Measurements from ENCODE around the gene PDS5B. TPM values are rescaled to one million over a fixed set of nuclear protein-coding genes. Genes with fewer than 3 reads are reported as not detected.

PDS5B gene
- total and polyA plus RNA-seq, 4 donors = 3.6 to 24.3 (median 12.9) TPM

DNA sequence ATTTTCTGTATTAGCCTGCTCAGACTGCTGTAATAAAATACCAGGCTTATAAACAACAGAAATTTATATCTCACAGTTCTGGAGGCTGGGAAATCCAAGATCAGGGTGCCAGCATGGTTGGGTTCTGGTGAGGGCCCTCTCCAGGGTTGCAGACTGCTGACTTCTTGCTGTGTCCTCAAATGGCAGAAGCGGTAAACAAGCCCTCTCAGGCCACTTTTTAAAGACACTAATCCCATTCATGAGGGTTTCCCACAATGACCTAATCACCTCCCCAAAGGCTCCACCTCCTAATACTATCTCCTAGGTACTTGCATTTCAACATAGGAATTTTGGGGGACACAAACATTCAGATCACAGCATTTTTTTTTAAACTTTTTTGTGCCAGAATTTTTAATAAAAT is 159.3 kb downstream of the PDS5B start (continued):
- TF ChIP-seq, protein P1, sequence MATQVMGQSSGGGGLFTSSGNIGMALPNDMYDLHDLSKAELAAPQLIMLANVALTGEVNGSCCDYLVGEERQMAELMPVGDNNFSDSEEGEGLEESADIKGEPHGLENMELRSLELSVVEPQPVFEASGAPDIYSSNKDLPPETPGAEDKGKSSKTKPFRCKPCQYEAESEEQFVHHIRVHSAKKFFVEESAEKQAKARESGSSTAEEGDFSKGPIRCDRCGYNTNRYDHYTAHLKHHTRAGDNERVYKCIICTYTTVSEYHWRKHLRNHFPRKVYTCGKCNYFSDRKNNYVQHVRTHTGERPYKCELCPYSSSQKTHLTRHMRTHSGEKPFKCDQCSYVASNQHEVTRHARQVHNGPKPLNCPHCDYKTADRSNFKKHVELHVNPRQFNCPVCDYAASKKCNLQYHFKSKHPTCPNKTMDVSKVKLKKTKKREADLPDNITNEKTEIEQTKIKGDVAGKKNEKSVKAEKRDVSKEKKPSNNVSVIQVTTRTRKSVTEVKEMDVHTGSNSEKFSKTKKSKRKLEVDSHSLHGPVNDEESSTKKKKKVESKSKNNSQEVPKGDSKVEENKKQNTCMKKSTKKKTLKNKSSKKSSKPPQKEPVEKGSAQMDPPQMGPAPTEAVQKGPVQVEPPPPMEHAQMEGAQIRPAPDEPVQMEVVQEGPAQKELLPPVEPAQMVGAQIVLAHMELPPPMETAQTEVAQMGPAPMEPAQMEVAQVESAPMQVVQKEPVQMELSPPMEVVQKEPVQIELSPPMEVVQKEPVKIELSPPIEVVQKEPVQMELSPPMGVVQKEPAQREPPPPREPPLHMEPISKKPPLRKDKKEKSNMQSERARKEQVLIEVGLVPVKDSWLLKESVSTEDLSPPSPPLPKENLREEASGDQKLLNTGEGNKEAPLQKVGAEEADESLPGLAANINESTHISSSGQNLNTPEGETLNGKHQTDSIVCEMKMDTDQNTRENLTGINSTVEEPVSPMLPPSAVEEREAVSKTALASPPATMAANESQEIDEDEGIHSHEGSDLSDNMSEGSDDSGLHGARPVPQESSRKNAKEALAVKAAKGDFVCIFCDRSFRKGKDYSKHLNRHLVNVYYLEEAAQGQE (IDR thresholded peaks at IDR 0.05) = no peak

DNA sequence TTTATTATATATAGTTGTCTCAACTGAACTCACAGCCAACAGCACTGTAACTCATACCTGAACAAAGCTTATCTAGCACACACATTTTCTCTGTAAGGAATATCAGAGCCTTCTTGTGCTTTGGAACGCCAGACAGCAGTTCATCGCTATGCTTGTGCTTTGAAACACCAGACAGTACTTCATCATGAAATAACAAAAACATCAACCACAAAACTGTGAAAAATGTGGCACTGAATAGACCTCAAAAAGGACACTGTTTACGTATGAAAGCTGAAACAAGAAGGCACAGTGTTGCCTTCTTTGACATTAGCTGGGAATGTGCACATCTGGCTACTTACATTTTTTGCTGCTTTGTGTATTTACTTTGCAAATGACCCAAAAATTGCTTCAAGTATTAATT is 160.2 kb downstream of the PDS5B start:
- H3K9ac ChIP-seq (ENCODE audit: low read depth in 1 of 2, low read length in 2 of 2) = no peak overlapping the region
- H3K36me3 ChIP-seq (ENCODE audit: control insufficient read depth in 4 of 4, insufficient read depth in 3 of 4, low read depth in 1 of 4, low read length in 3 of 4) = peaks cover 0 to 7% (median 3%) of the 10 kb centered on the region in 4 donors
- DNase-seq (ENCODE audit: low spot score) = no peak
- no peak overlapping the region for H3K27ac ChIP-seq (ENCODE audit: low read depth in 1 of 2, low read length in 2 of 2)
- 92% methylated on average over 3 of the region's 3 CpGs for WGBS
- H3K27me3 ChIP-seq (ENCODE audit: control insufficient read depth in 4 of 4, insufficient read depth in 4 of 4, low read length in 3 of 4) = no peaks in the 10 kb centered on the region
- no peaks in the 10 kb centered on the region for H3K9me3 ChIP-seq (ENCODE audit: control insufficient read depth in 4 of 4, low read length in 3 of 4)
- H3K4me1 ChIP-seq (ENCODE audit: control insufficient read depth in 4 of 4, insufficient read depth in 4 of 4, low read length in 3 of 4) = peaks cover 0 to 4% (median 0%) of the 10 kb centered on the region in 4 donors
- H3K4me3 ChIP-seq (ENCODE audit: low read depth in 1 of 3, low read length in 3 of 3) = no peak overlapping the region
- TF ChIP-seq, protein P2, sequence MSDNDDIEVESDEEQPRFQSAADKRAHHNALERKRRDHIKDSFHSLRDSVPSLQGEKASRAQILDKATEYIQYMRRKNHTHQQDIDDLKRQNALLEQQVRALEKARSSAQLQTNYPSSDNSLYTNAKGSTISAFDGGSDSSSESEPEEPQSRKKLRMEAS (IDR thresholded peaks at IDR 0.05) = no peak
- no peak for TF ChIP-seq SP1 (IDR thresholded peaks at IDR 0.05)
- no peak for TF ChIP-seq YY1 (IDR thresholded peaks at IDR 0.05)
- no peak for TF ChIP-seq HNF4A (conservative IDR thresholded peaks at IDR 0.05)
- TF ChIP-seq, protein P3, sequence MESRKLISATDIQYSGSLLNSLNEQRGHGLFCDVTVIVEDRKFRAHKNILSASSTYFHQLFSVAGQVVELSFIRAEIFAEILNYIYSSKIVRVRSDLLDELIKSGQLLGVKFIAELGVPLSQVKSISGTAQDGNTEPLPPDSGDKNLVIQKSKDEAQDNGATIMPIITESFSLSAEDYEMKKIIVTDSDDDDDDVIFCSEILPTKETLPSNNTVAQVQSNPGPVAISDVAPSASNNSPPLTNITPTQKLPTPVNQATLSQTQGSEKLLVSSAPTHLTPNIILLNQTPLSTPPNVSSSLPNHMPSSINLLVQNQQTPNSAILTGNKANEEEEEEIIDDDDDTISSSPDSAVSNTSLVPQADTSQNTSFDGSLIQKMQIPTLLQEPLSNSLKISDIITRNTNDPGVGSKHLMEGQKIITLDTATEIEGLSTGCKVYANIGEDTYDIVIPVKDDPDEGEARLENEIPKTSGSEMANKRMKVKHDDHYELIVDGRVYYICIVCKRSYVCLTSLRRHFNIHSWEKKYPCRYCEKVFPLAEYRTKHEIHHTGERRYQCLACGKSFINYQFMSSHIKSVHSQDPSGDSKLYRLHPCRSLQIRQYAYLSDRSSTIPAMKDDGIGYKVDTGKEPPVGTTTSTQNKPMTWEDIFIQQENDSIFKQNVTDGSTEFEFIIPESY (IDR thresholded peaks at IDR 0.05) = no peak
- no peak for TF ChIP-seq FOXA2 (IDR thresholded peaks at IDR 0.05)
- TF ChIP-seq NR2F2 (IDR thresholded peaks at IDR 0.05) = no peak
- TF ChIP-seq, protein P1 (IDR thresholded peaks at IDR 0.05) = no peak
- TF ChIP-seq, protein P4, sequence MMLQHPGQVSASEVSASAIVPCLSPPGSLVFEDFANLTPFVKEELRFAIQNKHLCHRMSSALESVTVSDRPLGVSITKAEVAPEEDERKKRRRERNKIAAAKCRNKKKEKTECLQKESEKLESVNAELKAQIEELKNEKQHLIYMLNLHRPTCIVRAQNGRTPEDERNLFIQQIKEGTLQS (IDR thresholded peaks at IDR 0.05) = no peak
- TF ChIP-seq RAD21 (IDR thresholded peaks at IDR 0.05) = no peak
- no peak for TF ChIP-seq FOXA1 (IDR thresholded peaks at IDR 0.05)
- TF ChIP-seq, protein P5, sequence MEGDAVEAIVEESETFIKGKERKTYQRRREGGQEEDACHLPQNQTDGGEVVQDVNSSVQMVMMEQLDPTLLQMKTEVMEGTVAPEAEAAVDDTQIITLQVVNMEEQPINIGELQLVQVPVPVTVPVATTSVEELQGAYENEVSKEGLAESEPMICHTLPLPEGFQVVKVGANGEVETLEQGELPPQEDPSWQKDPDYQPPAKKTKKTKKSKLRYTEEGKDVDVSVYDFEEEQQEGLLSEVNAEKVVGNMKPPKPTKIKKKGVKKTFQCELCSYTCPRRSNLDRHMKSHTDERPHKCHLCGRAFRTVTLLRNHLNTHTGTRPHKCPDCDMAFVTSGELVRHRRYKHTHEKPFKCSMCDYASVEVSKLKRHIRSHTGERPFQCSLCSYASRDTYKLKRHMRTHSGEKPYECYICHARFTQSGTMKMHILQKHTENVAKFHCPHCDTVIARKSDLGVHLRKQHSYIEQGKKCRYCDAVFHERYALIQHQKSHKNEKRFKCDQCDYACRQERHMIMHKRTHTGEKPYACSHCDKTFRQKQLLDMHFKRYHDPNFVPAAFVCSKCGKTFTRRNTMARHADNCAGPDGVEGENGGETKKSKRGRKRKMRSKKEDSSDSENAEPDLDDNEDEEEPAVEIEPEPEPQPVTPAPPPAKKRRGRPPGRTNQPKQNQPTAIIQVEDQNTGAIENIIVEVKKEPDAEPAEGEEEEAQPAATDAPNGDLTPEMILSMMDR (IDR thresholded peaks at IDR 0.05; ENCODE audit: low read depth, low read length, missing input control) = no peak
- TF ChIP-seq GABPA (IDR thresholded peaks at IDR 0.05 in 1 of 2, conservative IDR thresholded peaks at IDR 0.05 in 1 of 2) = no peak
- TF ChIP-seq EGR1 (IDR thresholded peaks at IDR 0.05; ENCODE audit: low read depth in 2 of 2) = no peak
- TF ChIP-seq RXRA (IDR thresholded peaks at IDR 0.05) = no peak

Data from liver (tissue), 9 donors.